ENCODE data around the gene UBP1. TPM values are rescaled to one million over a fixed set of nuclear protein-coding genes. Genes with fewer than 3 reads are reported as not detected.
"Not testable (repeated sequence)": the region's sequence is repeated elsewhere in the genome, so short reads cannot be mapped to it uniquely, and the experiment has no call there.

Gene UBP1
- total RNA-seq, 4 donors from 2014 or later = 51.4 to 71.4 (median 53.9) TPM

DNA sequence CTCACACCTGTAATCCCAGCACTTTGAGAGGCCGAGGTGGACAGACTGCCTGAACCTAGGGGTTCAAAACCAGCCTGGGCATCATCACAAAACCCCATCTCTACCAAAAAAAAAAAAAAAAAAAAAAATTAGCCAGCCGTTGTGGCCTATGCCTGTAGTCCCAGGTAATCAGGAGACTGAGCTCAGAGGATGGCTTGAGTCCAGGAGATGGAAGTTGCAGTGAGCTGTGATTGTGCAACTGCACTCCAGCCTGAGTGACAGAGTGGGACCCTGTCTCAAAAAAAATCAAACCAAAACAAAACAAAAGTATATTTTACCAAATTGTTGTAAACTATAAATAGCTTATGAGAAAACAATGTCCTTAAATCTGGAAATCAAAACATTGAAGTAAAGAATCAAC is 34.7 kb upstream of the UBP1 start:
- WGBS, 2 donors = 82 to 91% methylated on average over 2 of the region's 2 CpGs
- H3K4me1 ChIP-seq = no peaks in the 10 kb centered on the region
- no peaks in the 10 kb centered on the region for H3K9me3 ChIP-seq
- no peak overlapping the region for H3K27ac ChIP-seq
- no peak overlapping the region for H3K4me3 ChIP-seq
- no peaks in the 10 kb centered on the region for H3K27me3 ChIP-seq
- H3K36me3 ChIP-seq = peaks cover 0 to 8% (median 0%) of the 10 kb centered on the region in 3 donors
- DNase-seq (ENCODE audit: low spot score in 2 of 2) = no peak
- TF ChIP-seq POLR2A (IDR thresholded peaks at IDR 0.05) = no peak
- no peak for TF ChIP-seq EP300 (IDR thresholded peaks at IDR 0.05)
- no peak for TF ChIP-seq CTCF (IDR thresholded peaks at IDR 0.05)

- no peak for TF ChIP-seq POLR2A (IDR thresholded peaks at IDR 0.05)
- TF ChIP-seq CTCF (IDR thresholded peaks at IDR 0.05) = no peak
- TF ChIP-seq EP300 (IDR thresholded peaks at IDR 0.05) = no peak
- Histone ChIP-seq H3K4me1 (no peaks in the 10 kb centered on the region), H3K36me3 (peaks cover 0 to 2% (median 0%) of the 10 kb centered on the region in 3 donors), H3K9me3 (no peaks in the 10 kb centered on the region), H3K27me3 (no peaks in the 10 kb centered on the region), H3K27ac (no peak overlapping the region), H3K4me3 (no peak overlapping the region)
- 100% methylated on average over 2 of the region's 2 CpGs for WGBS, 2 donors
- DNase-seq (ENCODE audit: low spot score in 2 of 2) = no peak
Observed at GRCh38 chr3:33473813-33474212, 33.6 kb upstream of the UBP1 start.

DNA sequence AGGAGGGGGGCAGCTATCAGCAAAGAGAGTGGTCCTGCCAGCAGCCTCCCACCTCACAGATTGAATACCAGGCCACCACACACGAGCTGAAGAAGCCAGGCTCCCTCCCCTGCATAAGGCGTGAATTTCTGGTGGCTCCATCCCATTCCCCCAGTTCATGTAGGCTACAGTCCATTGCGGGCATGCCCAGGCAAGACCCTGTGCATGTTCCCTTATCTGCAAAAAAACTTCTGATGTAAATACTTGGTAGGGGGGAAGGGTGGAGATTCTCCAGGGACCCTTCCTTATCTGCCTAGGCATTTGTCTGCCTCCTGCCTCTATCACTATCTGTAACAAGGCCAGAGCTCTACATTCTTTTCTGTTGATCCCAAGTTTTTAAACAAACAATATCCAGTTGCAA is 27.6 kb upstream of the UBP1 start:
- Histone ChIP-seq H3K36me3 (peaks cover 0 to 44% (median 0%) of the 10 kb centered on the region in 3 donors), H3K4me1 (no peaks in the 10 kb centered on the region), H3K27me3 (no peaks in the 10 kb centered on the region), H3K27ac (no peak overlapping the region), H3K4me3 (no peak overlapping the region), H3K9me3 (no peaks in the 10 kb centered on the region)
- WGBS, 2 donors = 93 to 95% methylated on average over 3 of the region's 3 CpGs
- no peak for DNase-seq (ENCODE audit: low spot score in 2 of 2)
- no peak for TF ChIP-seq EP300 (IDR thresholded peaks at IDR 0.05)

DNA sequence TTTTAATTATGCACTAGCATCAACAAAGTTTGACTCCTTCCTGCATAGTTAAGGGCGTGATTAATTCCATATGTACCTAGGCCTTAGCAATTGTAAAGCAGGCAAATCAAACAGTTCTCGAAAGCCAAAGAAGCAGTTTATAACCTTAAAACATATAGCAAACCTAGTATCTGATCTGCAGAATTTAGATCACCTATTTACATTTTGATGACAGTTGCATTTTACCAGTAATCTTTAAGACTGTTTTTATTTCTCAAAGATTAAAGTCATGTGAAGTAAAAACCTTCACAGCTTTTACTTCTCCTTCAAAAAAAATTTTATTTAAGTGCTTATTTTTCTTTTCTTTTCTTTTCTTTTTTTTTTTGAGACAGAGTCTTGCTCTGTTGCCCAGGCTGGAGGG is 20.9 kb upstream of the UBP1 start:
- H3K4me1 ChIP-seq = no peaks in the 10 kb centered on the region
- TF ChIP-seq CTCF (IDR thresholded peaks at IDR 0.05) = no peak
- peaks cover 0 to 54% (median 0%) of the 10 kb centered on the region in 3 donors for H3K36me3 ChIP-seq
- H3K27me3 ChIP-seq = no peaks in the 10 kb centered on the region
- no peak for DNase-seq (ENCODE audit: low spot score in 2 of 2)
- H3K9me3 ChIP-seq = peaks cover 0 to 33% (median 5%) of the 10 kb centered on the region in 4 donors
- WGBS, 2 donors = 77 to 81% methylated on average over 2 of the region's 2 CpGs
- H3K4me3 ChIP-seq = no peak overlapping the region
- H3K27ac ChIP-seq = no peak overlapping the region

GRCh38 chr3:33459577-33459976 is 19.4 kb upstream of the UBP1 start:
- H3K27me3 ChIP-seq; DNase-seq (ENCODE audit: low spot score in 2 of 2); H3K27ac ChIP-seq; H3K4me1 ChIP-seq; H3K4me3 ChIP-seq: not testable (repeated sequence)
- 95 to 97% methylated on average over 4 of the region's 4 CpGs for WGBS, 2 donors
- Histone ChIP-seq H3K9me3 (peaks cover 0 to 33% (median 5%) of the 10 kb centered on the region in 4 donors), H3K36me3 (peaks cover 0 to 39% (median 0%) of the 10 kb centered on the region in 3 donors)

DNA sequence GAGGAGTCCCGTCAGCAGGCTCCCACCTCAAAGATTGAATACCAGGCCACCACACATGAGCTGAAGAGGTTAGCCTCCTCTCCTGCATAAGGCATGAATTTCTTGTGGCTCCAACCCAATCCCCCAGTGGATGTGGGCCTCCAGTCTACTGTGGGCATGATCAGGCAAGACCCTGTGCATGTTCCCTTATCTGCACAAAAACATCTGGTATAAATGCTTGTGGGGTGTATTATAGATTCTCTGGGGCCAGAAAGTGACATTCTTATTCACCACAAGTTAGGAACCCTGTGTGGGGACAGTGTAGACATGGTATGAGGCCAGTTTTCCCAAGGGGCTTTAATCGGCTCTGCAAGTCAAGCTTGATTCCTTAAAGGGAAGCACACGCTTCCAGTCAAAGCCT is 18.2 kb upstream of the UBP1 start:
- Histone ChIP-seq H3K4me1 (no peaks in the 10 kb centered on the region), H3K4me3 (no peak overlapping the region), H3K27me3 (no peaks in the 10 kb centered on the region), H3K36me3 (peaks cover 0 to 35% (median 0%) of the 10 kb centered on the region in 3 donors), H3K27ac (no peak overlapping the region), H3K9me3 (peaks cover 0 to 33% (median 5%) of the 10 kb centered on the region in 4 donors)
- TF ChIP-seq POLR2A (IDR thresholded peaks at IDR 0.05) (no peak), EP300 (IDR thresholded peaks at IDR 0.05) (no peak), CTCF (IDR thresholded peaks at IDR 0.05) (no peak)
- WGBS, 2 donors = 86% methylated on average over 3 of the region's 3 CpGs
- no peak for DNase-seq (ENCODE audit: low spot score in 2 of 2)

Measured in tibial nerve (tissue), 4 donors.